Keratinocyte (primary cell): ENCODE results near the gene RASGRF2. TPM values are rescaled to one million over a fixed set of nuclear protein-coding genes. Genes with fewer than 3 reads are reported as not detected.

Source experiments
- DNase-seq: peaks from one replicate; pipeline ENCODE4 v3.0.0-alpha.2; 2011; ENCODE audit warnings: low read depth, missing footprints, low spot score
- FAIRE-seq: peaks from 2 replicates; lab custom pipeline; 2011; peaks lifted over from hg19 to GRCh38; lab: Jason Lieb, UNC
- H2AFZ ChIP-seq: 2 replicates; pipeline ENCODE4 v1.6.0; 2012; ENCODE audit warnings: low read length, control low read depth, inconsistent platforms; ENCODE audit not compliant: control insufficient read depth
- H3K27ac ChIP-seq: 2 replicates; pipeline ENCODE4 v1.5.1; 2011; ENCODE audit warnings: low read length; ENCODE audit not compliant: control insufficient read depth, insufficient read depth
- H3K27me3 ChIP-seq: 3 replicates; pipeline ENCODE4 v1.6.0; 2011; ENCODE audit warnings: low read length; ENCODE audit not compliant: control insufficient read depth, insufficient read depth; ENCODE audit errors: extremely low read depth
- H3K36me3 ChIP-seq, 2 experiments: 2 replicates in 1 of 2; 3 replicates in 1 of 2; pipeline ENCODE4 v1.5.1; 2011; ENCODE audit warnings: low read length in 2 of 2, mild to moderate bottlenecking in 1 of 2; ENCODE audit not compliant: control insufficient read depth in 2 of 2, insufficient read depth in 2 of 2; ENCODE audit errors: extremely low read depth in 1 of 2
- H3K4me1 ChIP-seq: 3 replicates; pipeline ENCODE4 v1.5.1; 2011; ENCODE audit warnings: low read length; ENCODE audit not compliant: control insufficient read depth, insufficient read depth; ENCODE audit errors: extremely low read depth
- H3K4me2 ChIP-seq: 3 replicates; pipeline ENCODE4 v1.6.0; 2011; ENCODE audit warnings: low read depth, low read length; ENCODE audit not compliant: control insufficient read depth, insufficient read depth; ENCODE audit errors: extremely low read depth
- H3K4me3 ChIP-seq, 3 experiments: fragments of 200-600 bp in 1 of 3; sonication (generic) in 1 of 3; 2 replicates in 2 of 3; 3 replicates in 1 of 3; pipeline ENCODE4 v1.5.1; 2011 to 2016; ENCODE audit warnings: low read length in 3 of 3, mild to moderate bottlenecking in 3 of 3, control low read depth in 2 of 3, inconsistent platforms in 1 of 3, low read depth in 1 of 3, mixed read lengths in 1 of 3, mixed run types in 1 of 3, moderate library complexity in 1 of 3; ENCODE audit not compliant: control insufficient read depth in 2 of 3, insufficient read depth in 2 of 3; ENCODE audit errors: extremely low read depth in 1 of 3
- H3K79me2 ChIP-seq: 2 replicates; pipeline ENCODE4 v1.6.0; 2012; ENCODE audit warnings: low read length; ENCODE audit not compliant: control insufficient read depth, insufficient read depth
- H3K9ac ChIP-seq: 3 replicates; pipeline ENCODE4 v1.6.0; 2011; ENCODE audit warnings: low read length; ENCODE audit not compliant: control insufficient read depth, insufficient read depth; ENCODE audit errors: extremely low read depth
- H3K9me1 ChIP-seq: 3 replicates; pipeline ENCODE4 v1.6.0; 2011; ENCODE audit warnings: low read length; ENCODE audit not compliant: control insufficient read depth, insufficient read depth; ENCODE audit errors: extremely low read depth
- H3K9me3 ChIP-seq: 2 replicates; pipeline ENCODE4 v1.5.1; 2012; ENCODE audit warnings: low read depth, low read length; ENCODE audit not compliant: control insufficient read depth
- H4K20me1 ChIP-seq: 3 replicates; pipeline ENCODE4 v1.6.0; 2011; ENCODE audit warnings: low read length; ENCODE audit not compliant: control insufficient read depth, insufficient read depth; ENCODE audit errors: extremely low read depth
- EZH2 ChIP-seq: IDR thresholded peaks from one replicate; pipeline ENCODE4 v1.6.1; 2012; ENCODE audit warnings: inconsistent platforms, mild to moderate bottlenecking, low read length, moderate library complexity
- dilution Hi-C: fragments of 300-500 bp; cut with MboI; formaldehyde crosslinking; loops from one replicate; pipeline ENCODE4 v1.7.0; 2020; ENCODE audit warnings: low sequenced_read_pairs; ENCODE audit not compliant: extremely low pct_ligation_motif_present
- polyA plus RNA-seq, 5 experiments: library from polyadenylated mRNA; depleted of rRNA in 3 of 5; stranded (reverse) in 3 of 5; stranded (forward) in 1 of 5; unstranded in 1 of 5; fragments of >200 nt; gene quantifications; 1 replicate in 1 of 5; 2 replicates in 3 of 5; 3 replicates in 1 of 5; pipeline versions ENCODE4 v1.2.1 to v1.2.3, GENCODE V29; 2011 to 2012; ENCODE audit warnings: missing spikeins in 2 of 5, low read depth in 1 of 5, low replicate concordance in 1 of 5
- TF ChIP-seq, protein P1 (sequence below), 3 experiments: IDR thresholded peaks in 1 of 3; conservative IDR thresholded peaks in 1 of 3; optimal IDR thresholded peaks in 1 of 3; 2 replicates in 2 of 3; 3 replicates in 1 of 3; pipeline versions ENCODE3 to v1.5.1; 2011; ENCODE audit warnings: low read length in 3 of 3, mild to moderate bottlenecking in 3 of 3, moderate library complexity in 2 of 3, control low read depth in 1 of 3, inconsistent platforms in 1 of 3; ENCODE audit not compliant: insufficient read depth in 2 of 3; ENCODE audit errors: extremely low read depth in 1 of 3

Gene RASGRF2
- polyA plus RNA-seq, 1 donor (not counting 4 experiments of a cell fraction or from before 2014, with no cell fraction given): 0.03 TPM

DNA sequence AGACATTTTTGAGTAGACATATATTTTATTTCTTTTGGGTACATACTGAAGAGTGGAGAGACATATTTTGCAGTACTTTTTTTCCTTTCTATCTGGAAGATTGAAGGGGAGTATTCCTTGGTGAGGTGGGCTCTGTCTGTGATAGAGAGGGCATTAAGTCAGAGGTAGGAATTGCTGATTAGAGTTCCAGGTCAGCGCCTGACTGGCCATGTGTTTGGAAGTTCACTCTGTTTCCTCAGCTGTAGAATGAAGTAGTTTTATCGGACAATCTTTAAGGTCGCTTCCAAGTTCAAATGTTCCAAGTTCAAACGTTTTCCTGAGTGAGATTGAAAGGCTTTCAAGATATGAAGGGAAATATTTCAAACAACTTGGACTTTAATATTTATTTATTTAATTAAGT is 45.5 kb downstream of the RASGRF2 start:
- no peaks in the 10 kb centered on the region for H4K20me1 ChIP-seq
- no peaks in the 10 kb centered on the region for H3K27me3 ChIP-seq
- DNase-seq (no peak), FAIRE-seq (no peak)
- no peaks in the 10 kb centered on the region for H3K9me1 ChIP-seq
- H3K27ac ChIP-seq: no peak overlapping the region
- H3K4me3 ChIP-seq: no peak overlapping the region
- H3K9ac ChIP-seq: no peak overlapping the region
- H2AFZ ChIP-seq: no peak overlapping the region
- TF ChIP-seq EZH2: no peak
- TF ChIP-seq, protein P1, sequence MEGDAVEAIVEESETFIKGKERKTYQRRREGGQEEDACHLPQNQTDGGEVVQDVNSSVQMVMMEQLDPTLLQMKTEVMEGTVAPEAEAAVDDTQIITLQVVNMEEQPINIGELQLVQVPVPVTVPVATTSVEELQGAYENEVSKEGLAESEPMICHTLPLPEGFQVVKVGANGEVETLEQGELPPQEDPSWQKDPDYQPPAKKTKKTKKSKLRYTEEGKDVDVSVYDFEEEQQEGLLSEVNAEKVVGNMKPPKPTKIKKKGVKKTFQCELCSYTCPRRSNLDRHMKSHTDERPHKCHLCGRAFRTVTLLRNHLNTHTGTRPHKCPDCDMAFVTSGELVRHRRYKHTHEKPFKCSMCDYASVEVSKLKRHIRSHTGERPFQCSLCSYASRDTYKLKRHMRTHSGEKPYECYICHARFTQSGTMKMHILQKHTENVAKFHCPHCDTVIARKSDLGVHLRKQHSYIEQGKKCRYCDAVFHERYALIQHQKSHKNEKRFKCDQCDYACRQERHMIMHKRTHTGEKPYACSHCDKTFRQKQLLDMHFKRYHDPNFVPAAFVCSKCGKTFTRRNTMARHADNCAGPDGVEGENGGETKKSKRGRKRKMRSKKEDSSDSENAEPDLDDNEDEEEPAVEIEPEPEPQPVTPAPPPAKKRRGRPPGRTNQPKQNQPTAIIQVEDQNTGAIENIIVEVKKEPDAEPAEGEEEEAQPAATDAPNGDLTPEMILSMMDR (optimal IDR thresholded peaks at IDR 0.05 in 1 of 3, IDR thresholded peaks at IDR 0.05 in 1 of 3, conservative IDR thresholded peaks at IDR 0.05 in 1 of 3; ENCODE audit: extremely low read depth in 1 of 3, insufficient read depth in 2 of 3, low read length in 3 of 3): no peak
- H3K4me2 ChIP-seq: no peak overlapping the region
- no peaks in the 10 kb centered on the region for H3K4me1 ChIP-seq
- no peaks in the 10 kb centered on the region for H3K36me3 ChIP-seq
- dilution Hi-C loops: no loop called here
- no peaks in the 10 kb centered on the region for H3K9me3 ChIP-seq
- H3K79me2 ChIP-seq: no peaks in the 10 kb centered on the region

DNA sequence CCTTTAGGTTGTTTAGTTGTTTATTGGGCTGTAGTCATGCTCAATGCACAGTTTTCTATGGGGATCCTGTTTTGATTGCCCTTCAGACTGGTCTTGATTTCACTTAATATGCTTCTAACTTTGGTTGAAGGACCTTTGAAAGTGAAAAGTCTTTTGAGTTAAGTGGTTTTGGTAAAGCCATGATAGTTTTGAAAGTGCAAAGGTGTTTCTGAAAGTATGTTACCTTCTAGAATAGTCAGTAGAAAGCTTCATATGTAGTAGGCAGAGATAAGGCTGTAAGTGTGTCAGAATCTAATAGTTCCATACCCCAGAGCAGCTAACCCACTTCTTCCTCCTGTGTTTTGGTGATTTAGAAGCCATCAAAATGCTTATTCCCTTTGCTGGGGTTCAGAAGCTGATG is 46.1 kb downstream of the RASGRF2 start:
- dilution Hi-C loops: no loop called here
- H4K20me1 ChIP-seq: no peaks in the 10 kb centered on the region
- no peak for FAIRE-seq
- H3K27ac ChIP-seq: no peak overlapping the region
- no peak overlapping the region for H3K9ac ChIP-seq
- DNase-seq: no peak
- H3K4me3 ChIP-seq: no peak overlapping the region
- no peaks in the 10 kb centered on the region for H3K4me1 ChIP-seq
- H3K9me1 ChIP-seq: no peaks in the 10 kb centered on the region
- no peak for TF ChIP-seq EZH2
- TF ChIP-seq, protein P1 (optimal IDR thresholded peaks at IDR 0.05 in 1 of 3, IDR thresholded peaks at IDR 0.05 in 1 of 3, conservative IDR thresholded peaks at IDR 0.05 in 1 of 3; ENCODE audit: extremely low read depth in 1 of 3, insufficient read depth in 2 of 3, low read length in 3 of 3): no peak
- H3K27me3 ChIP-seq: no peaks in the 10 kb centered on the region
- no peak overlapping the region for H2AFZ ChIP-seq
- H3K4me2 ChIP-seq: no peak overlapping the region
- H3K9me3 ChIP-seq: no peaks in the 10 kb centered on the region
- H3K79me2 ChIP-seq: no peaks in the 10 kb centered on the region
- H3K36me3 ChIP-seq: no peaks in the 10 kb centered on the region
